ENCODE measurements around the gene AGTPBP1.
"Not testable (repeated sequence)": the region's sequence is repeated elsewhere in the genome, so short reads cannot be mapped to it uniquely, and the experiment has no call there.

Gene AGTPBP1, protein sequence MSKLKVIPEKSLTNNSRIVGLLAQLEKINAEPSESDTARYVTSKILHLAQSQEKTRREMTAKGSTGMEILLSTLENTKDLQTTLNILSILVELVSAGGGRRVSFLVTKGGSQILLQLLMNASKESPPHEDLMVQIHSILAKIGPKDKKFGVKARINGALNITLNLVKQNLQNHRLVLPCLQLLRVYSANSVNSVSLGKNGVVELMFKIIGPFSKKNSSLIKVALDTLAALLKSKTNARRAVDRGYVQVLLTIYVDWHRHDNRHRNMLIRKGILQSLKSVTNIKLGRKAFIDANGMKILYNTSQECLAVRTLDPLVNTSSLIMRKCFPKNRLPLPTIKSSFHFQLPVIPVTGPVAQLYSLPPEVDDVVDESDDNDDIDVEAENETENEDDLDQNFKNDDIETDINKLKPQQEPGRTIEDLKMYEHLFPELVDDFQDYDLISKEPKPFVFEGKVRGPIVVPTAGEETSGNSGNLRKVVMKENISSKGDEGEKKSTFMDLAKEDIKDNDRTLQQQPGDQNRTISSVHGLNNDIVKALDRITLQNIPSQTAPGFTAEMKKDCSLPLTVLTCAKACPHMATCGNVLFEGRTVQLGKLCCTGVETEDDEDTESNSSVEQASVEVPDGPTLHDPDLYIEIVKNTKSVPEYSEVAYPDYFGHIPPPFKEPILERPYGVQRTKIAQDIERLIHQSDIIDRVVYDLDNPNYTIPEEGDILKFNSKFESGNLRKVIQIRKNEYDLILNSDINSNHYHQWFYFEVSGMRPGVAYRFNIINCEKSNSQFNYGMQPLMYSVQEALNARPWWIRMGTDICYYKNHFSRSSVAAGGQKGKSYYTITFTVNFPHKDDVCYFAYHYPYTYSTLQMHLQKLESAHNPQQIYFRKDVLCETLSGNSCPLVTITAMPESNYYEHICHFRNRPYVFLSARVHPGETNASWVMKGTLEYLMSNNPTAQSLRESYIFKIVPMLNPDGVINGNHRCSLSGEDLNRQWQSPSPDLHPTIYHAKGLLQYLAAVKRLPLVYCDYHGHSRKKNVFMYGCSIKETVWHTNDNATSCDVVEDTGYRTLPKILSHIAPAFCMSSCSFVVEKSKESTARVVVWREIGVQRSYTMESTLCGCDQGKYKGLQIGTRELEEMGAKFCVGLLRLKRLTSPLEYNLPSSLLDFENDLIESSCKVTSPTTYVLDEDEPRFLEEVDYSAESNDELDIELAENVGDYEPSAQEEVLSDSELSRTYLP

DNA sequence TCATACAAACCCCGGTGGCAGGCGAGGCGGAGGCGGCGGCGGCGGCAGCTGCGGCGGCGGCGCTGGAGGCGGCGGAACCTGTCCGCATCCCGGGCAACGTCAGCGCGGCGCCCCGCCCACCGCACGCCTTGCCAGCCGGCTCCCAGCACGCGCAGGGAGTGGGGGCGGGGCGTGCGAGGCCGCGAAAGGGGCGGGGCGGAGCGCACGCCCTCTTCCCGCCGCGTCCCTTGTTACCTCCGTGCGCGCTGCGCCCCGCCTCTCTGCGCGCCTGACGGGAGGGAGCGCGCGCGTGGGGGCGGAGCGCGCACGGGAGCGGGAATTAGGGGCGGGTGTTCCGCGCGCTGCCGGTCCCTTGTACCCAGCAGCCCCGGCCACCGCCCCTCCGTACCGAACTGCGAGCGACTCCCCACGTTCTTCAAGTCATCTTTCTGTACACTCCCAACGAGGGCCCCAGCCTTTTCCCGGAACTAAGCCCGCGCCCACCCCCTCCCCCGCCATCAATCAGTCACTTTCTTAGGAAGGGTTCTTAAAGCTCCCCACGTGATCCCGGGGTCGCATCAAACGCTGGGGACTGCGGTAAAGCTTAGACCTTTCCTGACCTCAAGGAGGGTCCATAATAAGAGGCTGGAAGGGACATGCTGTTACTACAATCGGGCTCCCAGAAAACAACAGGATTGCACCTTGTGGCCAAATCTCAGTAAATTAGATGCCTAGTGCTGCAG is at the start of gene AGTPBP1:
Gene AGTPBP1, minus strand, starts transcription at position 80 of the 722 bp plus-strand sequence. CDS start 29,421 bp downstream, outside the sequence.
- DNase-seq (ENCODE audit: insufficient read length, low spot score) (peak; percentile 82), FAIRE-seq (peak; percentile 93)

DNA sequence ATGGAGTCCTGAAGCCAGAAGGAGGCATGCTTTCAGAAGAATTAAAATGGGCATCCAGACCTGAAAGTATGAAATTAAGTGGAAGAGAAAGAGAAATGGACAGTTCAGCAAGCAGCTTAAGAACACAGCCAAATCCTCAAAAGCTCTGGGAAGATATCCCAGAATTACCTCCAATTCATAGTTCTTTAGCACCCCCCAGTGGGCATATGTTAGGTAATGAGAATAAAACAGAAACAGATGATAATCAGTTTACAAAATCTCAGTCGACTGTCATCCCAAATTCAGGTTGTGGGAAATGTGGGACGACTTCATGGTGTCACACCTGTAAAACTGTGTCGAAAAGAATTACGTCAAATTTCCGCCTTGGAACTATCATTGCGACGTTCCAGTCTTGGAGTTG is 44.4 kb upstream of the AGTPBP1 start:
- not testable (repeated sequence) for DNase-seq (ENCODE audit: insufficient read length, low spot score)
- peak; percentile 94 for FAIRE-seq

DNA sequence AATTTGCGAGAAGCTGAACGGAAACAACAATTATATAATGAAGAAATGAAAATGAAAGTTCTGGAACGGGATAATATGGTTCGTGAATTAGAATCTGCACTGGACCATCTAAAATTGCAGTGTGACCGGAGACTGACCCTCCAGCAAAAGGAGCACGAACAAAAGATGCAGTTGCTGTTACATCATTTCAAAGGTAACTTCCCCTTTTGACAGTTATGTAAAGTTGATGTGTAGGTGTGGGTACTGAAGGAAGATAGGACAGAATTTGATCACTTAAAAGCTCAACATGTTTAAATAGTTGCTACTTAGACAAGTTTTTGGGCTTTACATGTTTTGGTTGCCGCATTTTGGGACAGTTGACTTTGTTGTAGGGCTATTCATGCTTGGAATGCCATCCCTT is 32.1 kb upstream of the AGTPBP1 start:
- DNase-seq (ENCODE audit: insufficient read length, low spot score), result not testable (repeated sequence)
- FAIRE-seq, result peak; percentile 76

DNA sequence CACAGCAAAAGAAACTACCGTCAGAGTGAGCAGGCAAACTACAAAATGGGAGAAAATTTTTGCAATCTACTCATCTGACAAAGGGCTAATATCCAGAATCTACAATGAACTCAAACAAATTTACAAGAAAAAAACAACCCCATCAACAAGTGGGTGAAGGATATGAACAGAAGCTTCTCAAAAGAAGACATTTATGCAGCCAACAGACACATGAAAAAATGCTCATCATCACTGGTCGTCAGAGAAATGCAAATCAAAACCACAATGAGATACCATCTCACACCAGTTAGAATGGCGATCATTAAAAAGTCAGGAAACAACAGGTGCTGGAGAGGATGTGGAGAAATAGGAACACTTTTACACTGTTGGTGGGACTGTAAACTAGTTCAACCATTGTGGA is 20.0 kb upstream of the AGTPBP1 start:
- DNase-seq (ENCODE audit: insufficient read length, low spot score); FAIRE-seq: not testable (repeated sequence)

DNA sequence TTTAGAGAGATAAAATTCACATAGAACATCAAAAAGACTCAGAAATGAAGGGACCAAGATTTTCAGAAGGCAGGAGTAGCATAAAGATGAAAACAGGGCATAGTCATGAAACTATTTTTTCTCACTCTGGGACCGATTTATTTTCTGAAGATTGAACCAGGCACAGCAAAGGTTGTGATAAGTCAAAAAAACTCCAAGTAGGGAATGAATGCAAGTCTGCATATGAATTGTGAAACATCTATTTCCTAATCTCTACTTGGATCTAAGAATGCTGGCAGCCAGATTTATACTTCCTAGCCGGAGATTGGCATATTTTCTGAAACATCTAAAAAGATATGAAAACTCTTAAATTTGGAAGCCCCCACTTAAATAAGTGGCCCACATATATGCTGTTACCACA is 16.0 kb upstream of the AGTPBP1 start:
- not testable (repeated sequence) for DNase-seq (ENCODE audit: insufficient read length, low spot score); FAIRE-seq

DNA sequence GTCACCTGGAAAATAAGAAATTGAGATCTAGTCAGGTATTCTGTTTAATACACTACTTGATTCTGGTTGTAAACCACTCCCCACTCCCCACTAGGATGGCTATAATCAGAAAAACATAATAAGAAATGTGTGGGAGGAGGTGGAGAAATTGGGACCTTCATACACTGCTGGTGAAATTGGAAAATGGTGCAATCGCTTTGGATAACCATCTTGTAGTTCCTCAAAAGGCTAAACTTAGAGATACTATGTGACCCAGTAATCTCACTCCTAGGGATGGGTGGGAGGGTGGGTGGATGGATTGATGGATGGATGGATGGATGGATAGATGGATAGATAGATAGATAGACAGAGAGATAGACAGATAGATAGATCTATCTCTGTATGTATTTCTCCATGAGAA is 14.5 kb upstream of the AGTPBP1 start:
- not testable (repeated sequence) for DNase-seq (ENCODE audit: insufficient read length, low spot score)

DNA sequence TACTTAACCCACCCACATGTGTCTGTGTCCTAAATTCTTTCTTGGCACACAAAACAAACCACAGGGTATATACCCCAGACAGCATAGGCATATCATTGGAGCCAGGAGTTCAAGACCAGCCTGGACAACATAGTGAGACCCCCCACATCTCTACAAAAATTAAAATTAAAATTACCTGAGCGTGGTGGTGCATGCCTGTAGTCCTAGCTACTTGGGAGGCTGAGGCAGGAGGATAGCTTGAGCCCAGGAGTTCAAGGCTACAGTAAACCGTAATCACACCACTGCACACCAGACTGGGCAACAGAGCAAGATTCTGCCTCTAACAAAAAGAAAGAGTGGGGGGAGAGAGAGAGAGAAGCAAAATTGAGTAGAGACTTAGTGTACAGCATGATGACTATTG is 4.6 kb upstream of the AGTPBP1 start:
- FAIRE-seq, result no peak
- DNase-seq (ENCODE audit: insufficient read length, low spot score), result no peak

More for the DNA sequence above, 14.5 kb upstream of the AGTPBP1 start:
- FAIRE-seq, result not testable (repeated sequence)

DNA sequence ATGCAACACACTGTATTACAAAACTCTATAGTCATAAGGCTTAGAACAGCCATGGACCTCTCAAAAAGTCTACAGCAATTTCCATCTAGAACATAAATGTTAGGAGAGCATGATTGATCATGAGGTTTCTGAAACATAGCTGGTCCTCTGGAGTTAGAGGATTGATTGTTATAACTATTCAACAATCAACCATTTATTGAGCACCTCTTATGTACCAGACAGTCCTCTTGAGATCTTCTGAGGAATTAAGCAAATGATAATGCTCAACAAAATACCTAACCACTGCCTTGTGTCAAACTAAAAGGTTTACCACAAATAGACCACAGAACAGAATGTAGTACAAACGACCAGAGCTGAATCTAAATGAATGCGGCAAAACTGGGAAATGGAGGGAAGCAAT is 3.4 kb upstream of the AGTPBP1 start:
- DNase-seq (ENCODE audit: insufficient read length, low spot score) (no peak), FAIRE-seq (no peak)

DNA sequence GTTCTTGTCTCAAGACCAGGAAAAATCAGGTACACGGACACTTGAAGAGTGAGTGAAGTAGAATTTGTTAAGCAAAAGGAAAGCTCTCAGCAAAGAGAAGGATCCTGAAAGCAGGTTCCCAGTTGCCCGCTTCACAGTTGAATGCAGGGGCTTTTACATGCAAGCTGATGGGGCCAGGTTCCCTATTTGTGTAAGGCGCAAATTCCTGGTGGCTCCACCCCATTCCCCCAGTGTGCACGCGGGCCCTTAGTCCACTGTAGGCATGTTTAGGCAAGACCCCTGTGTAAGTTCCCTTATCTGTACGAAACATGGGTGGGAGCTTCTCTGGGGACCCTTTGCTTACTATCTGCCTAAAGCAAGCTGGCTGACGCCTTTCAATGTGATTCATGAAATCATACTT is 2.7 kb upstream of the AGTPBP1 start:
- DNase-seq (ENCODE audit: insufficient read length, low spot score), result no peak
- no peak for FAIRE-seq

DNA sequence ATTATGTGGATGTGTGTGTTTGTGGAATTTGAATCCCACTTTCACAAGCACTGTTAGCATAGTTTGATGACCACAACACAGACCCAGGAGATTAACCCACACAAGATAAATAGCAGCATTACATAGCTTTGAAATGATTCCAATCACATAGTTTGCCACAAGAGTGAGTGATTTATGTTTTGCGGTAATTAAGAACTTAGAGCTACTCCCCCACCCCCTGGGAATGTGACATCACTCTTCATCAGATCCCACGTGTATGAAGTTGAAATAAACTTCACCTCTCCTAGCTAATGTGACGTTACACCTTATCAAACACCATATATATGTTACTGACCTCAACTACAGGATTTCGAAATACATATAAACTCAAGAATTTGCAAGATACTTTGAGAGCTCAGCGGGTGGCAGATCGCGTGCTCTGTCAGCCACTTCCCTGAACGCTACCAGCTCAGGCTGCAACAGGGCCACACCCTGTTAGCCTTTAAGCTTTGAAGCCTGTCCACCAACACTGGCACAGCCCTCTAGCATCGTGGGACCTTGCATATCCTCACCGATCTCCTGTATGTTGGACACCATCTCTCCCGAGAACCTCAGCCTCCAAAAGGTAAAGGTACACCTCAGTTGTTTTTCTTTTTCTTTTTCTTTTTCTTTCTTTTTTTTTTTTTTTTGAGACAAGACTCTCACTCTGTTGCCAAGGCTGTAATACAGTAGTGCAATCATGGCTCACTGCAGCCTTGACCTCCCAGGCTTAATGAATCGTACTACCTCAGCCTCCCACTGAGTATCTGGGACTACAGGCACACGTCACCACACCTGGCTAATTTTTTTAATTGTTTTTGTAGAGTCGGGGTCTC is 1.7 kb upstream of the AGTPBP1 start:
- DNase-seq (ENCODE audit: insufficient read length, low spot score) (no peak), FAIRE-seq (no peak)

DNA sequence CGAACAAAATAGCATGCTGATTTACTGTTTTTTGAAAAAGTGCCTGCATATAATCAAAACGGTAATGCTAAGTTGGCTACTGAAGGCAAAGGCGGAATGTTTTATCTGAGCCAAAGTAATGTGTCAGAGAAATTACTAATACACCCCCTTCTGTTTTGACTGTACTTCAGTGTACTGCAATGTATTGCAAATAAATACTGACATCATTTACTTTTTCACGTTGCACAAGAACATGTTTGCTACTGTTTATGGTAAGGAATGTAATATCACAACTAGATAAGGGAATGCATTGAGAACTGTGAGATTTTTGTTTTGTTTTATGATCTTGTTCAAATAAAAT is 813 bp upstream of the AGTPBP1 start:
- DNase-seq (ENCODE audit: insufficient read length, low spot score) (no peak), FAIRE-seq (no peak)

DNA sequence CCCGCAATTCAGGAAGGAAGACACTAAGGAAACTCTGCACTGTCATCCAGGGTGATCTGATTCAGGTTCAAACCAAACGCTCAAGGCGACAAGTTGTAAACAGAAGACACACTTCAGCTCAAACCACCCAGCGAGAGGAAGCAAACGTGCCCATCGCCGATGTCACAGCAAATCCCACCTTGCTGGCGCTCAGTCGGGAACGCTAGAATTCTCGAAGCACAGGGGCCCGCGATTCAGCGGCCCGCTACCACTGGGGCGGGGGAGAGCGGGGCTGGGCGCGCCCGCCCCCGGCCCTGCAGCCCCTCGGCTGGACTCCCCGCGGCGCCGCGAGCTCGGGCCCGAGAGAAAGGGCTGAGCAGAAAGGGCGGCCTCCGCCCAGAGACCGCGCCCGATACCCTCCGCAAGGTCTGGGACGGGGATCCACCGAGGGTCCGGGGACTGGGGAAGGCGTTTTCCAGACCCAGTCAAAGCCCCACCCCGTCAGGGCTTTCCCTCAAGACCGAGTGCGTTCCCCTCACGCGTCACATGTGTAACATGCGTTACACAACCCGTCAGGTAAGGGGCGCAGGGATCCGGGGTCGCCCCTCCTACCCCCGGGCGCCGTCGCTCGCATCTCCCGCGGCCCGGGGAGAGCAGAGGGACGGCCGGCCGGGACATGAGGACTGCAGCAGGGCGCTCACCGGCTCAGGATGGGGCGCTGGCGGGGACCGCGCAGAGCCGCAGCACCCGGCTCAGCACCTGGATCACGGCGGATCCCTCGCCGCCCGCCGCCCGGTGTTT is 469 bp downstream of the AGTPBP1 start:
- FAIRE-seq (no peak), DNase-seq (ENCODE audit: insufficient read length, low spot score) (peak; percentile 12)

DNA sequence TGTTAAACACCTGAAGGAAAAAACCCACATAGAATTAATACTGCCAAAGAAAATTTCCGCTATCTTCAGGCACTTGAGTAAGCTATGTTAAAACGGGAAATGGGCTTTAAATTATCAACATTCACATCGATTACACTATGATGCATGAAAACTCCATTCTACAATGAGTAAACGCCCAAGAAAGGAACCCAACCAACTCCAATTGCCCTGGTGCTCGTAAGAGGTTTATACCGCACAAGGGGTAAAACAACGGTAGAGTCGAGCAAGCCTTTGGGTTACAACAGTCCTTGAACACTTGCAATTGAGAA is 1.0 kb downstream of the AGTPBP1 start:
- peak; percentile 92 for FAIRE-seq
- no peak for DNase-seq (ENCODE audit: insufficient read length, low spot score)

DNA sequence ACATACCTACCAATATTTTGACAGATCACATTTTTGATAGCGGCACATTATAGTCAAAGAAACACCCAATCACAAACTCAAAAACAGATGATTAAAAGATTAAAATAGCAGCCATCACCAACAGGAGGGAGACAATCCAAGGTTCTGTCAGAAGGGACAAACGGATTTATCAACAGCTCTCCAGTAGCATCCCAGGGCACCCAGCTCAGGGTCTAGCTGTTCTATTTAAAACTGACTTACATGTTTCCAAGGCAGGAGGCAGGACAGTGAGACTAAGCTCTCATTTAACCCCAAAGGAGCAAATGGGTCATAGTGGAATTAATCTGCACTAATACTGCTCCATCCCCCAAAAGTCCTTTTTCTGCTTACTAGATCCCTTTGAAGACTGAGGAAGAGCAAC is 3.2 kb downstream of the AGTPBP1 start:
- no peak for DNase-seq (ENCODE audit: insufficient read length, low spot score)
- FAIRE-seq, result no peak

DNA sequence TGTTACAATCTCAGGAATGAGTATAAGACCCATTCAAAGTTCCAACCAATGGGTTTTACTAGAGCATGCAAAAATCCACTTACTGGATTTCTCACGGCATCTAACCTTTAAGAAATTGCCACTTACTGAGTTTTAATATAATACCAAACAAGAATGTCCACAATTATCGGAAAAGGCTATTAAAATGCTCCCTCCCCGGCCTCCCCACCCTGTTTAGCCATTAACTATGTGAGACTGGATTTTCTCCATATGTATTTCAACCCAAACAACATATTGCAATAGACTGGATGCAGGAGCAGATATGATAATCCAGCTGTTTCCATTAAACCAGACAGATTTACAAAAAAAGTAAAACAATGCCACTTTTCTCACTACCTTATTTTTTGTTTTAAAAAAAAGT is 4.1 kb downstream of the AGTPBP1 start:
- FAIRE-seq, result no peak
- no peak for DNase-seq (ENCODE audit: insufficient read length, low spot score)

DNA sequence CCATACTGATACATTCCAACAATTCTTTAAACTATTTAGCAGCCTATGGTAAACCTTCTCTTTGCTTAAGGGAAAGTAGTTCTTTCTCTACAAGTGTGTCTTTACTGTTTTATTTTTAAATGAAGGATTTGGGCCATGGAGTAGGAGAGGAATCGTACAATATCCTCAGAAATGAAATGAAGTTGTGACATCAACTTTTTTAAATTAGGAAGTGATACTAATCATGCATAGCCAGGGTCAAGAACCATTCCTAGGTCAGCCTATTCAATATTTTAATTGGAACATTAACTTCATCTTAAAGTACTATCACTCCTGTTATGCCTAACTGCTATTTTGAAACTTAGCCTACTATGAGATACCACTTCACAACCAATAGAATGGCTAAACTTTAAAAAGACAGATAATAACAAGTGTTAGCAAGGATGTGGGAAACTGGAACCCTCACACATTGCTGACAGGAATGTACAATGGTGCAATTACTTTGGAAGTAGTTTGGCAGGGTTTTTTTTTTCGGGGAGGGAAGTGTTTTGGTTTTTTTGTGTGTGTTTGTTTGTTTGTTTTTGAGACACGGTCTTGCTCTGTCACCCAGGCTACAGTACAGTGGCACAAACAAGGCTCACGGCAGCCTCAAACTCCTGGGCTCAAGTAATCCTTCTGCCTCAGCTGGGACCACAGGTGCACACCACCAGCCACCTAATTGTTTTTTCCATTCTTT is 10.7 kb downstream of the AGTPBP1 start:
- no peak for DNase-seq (ENCODE audit: insufficient read length, low spot score)
- no peak for FAIRE-seq

DNA sequence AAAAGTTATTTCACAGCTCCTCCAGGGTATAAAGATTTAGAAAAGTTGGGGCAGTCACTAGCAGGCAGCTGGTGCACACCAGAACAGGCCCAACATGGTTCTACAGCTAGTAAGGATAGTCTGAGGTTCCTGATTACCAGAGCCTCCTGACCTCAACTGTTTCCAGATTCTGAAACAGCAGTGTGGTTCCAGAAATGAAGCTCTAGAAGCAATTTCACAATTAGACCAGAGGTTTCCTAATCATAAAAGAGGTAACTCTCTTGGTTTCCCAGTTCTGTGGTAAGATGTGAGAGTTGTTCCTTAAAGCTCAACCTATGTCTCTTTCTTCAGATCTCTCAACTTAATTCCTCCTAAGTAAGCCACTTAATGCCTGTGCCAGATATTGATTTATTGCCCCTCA is 11.9 kb downstream of the AGTPBP1 start:
- FAIRE-seq (peak; percentile 40), DNase-seq (ENCODE audit: insufficient read length, low spot score) (no peak)

DNA sequence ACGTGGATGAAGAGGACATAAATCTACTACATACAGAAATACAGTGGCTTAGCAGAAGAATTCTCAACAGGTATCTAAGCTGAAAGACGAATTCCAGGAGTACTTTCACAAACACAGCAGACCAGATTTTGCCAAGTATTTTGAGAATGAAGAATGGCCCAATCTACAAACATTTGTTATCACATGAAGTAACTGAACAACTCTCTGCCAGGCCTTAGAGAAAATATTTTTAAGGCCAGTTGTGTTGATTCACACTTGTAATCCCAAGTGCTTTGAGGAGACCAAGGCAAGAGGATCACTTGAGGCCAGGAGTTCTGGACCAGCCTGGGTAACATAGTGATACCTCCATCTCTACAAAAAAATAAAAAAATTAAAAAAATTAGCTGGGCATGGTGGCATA is 14.3 kb downstream of the AGTPBP1 start:
- FAIRE-seq (no peak), DNase-seq (ENCODE audit: insufficient read length, low spot score) (no peak)
